ENCODE results near the gene SCN5A.

DNA sequence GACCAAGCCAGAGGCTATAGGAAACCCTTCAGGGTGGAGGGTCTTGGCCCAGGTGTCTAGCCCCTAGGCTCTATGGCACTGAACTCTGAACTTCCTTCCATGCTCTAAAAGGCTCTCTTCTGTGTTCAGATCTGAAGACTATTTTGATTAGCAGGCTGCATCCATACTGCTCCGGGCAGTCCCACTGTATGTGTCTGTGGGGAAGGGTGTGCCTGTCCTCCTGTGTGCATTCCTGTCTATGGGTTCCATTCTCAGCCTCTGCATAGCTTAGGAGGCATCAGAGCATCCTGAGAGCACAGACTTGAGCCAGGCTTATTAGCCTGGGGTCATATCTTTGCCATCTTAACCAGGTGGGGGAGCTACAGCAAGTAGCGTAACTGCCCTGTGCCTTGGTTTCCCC lies 115.3 kb downstream of the SCN5A start:
- TF ChIP-seq, protein P1, sequence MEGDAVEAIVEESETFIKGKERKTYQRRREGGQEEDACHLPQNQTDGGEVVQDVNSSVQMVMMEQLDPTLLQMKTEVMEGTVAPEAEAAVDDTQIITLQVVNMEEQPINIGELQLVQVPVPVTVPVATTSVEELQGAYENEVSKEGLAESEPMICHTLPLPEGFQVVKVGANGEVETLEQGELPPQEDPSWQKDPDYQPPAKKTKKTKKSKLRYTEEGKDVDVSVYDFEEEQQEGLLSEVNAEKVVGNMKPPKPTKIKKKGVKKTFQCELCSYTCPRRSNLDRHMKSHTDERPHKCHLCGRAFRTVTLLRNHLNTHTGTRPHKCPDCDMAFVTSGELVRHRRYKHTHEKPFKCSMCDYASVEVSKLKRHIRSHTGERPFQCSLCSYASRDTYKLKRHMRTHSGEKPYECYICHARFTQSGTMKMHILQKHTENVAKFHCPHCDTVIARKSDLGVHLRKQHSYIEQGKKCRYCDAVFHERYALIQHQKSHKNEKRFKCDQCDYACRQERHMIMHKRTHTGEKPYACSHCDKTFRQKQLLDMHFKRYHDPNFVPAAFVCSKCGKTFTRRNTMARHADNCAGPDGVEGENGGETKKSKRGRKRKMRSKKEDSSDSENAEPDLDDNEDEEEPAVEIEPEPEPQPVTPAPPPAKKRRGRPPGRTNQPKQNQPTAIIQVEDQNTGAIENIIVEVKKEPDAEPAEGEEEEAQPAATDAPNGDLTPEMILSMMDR (conservative IDR thresholded peaks at IDR 0.05; ENCODE audit: low read depth, low read length) = no peak
- TF ChIP-seq EZH2 (IDR thresholded peaks at IDR 0.05; ENCODE audit: borderline replicate concordance, low read depth, low read length, poor library complexity, severe bottlenecking) = no peak

Measured in A673 (cell line).